Kidney (tissue), 14 donors: ENCODE data around the gene PIP4K2A. TPM values are rescaled to one million over a fixed set of nuclear protein-coding genes. Genes with fewer than 3 reads are reported as not detected.
"Not testable (repeated sequence)": the region's sequence is repeated elsewhere in the genome, so short reads cannot be mapped to it uniquely, and the experiment has no call there.

ENCODE experiments used
- DNase-seq, 5 donors: peaks; one replicate each; pipeline ENCODE4 v3.0.0-alpha.2; 2013 to 2020
- FAIRE-seq: peaks from 2 replicates; lab custom pipeline; 2012; peaks lifted over from hg19 to GRCh38; lab: Jason Lieb, UNC
- H3K27ac ChIP-seq, 2 donors: one replicate each; pipeline ENCODE4 v1.7.0; 2013; ENCODE audit warnings: low read depth in 2 of 2, low read length in 2 of 2, inconsistent platforms in 1 of 2
- H3K27me3 ChIP-seq: one replicate; pipeline ENCODE4 v1.7.1; 2013; ENCODE audit warnings: low read length, inconsistent platforms; ENCODE audit not compliant: control insufficient read depth, insufficient read depth
- H3K36me3 ChIP-seq, 3 donors: one replicate each; pipeline versions ENCODE4 v1.7.0 to v1.7.1; 2013; ENCODE audit warnings: low read length in 3 of 3, control low read depth in 1 of 3, inconsistent platforms in 1 of 3; ENCODE audit not compliant: insufficient read depth in 3 of 3, control insufficient read depth in 2 of 3
- H3K4me1 ChIP-seq, 3 donors: one replicate each; pipeline versions ENCODE4 v1.7.0 to v1.7.1; 2013; ENCODE audit warnings: low read length in 3 of 3, inconsistent platforms in 1 of 3, low read depth in 1 of 3; ENCODE audit not compliant: control insufficient read depth in 2 of 3, insufficient read depth in 2 of 3
- H3K4me3 ChIP-seq, 3 donors: one replicate each; pipeline versions ENCODE4 v1.7.0 to v1.8.1; 2013; ENCODE audit warnings: low read length in 3 of 3, control low read depth in 1 of 3, inconsistent platforms in 1 of 3
- H3K9ac ChIP-seq, 3 donors: one replicate each; pipeline versions ENCODE4 v1.7.0 to v1.7.1; 2013; ENCODE audit warnings: low read length in 3 of 3, control low read depth in 1 of 3, inconsistent platforms in 1 of 3
- H3K9me3 ChIP-seq, 3 donors: one replicate each; pipeline versions ENCODE4 v1.7.0 to v1.7.1; 2013; ENCODE audit warnings: low read length in 3 of 3, control low read depth in 1 of 3, inconsistent platforms in 1 of 3; ENCODE audit not compliant: control insufficient read depth in 2 of 3, insufficient read depth in 1 of 3
- intact Hi-C: fragments of 100-400 bp; cut with DNase I; formaldehyde crosslinking; loops from one replicate; pipeline ENCODE4 v1.11.1; 2022
- polyA plus RNA-seq: library from polyadenylated mRNA; stranded (reverse); fragments of 350-450 nt; fragmentation: Illumina TruSeq; extraction: RNeasy Lipid Tissue Mini Kit (QIAGEN cat#74804); gene quantifications from one replicate; pipeline ENCODE4 v1.2.3, GENCODE V29; 2014; ENCODE audit warnings: low read depth, low replicate concordance; ENCODE audit not compliant: insufficient read depth
- total RNA-seq: library from RNA; stranded (reverse); fragmentation: NEBNext Ultra II Directional; extraction: Animal tissue kit (Norgen Biotek cat#: 25700); gene quantifications from one replicate; pipeline ENCODE4 v1.2.1, GENCODE V29; 2021
- TF ChIP-seq, protein P1 (sequence below): IDR thresholded peaks from 3 replicates; pipeline ENCODE4 v1.5.1; 2012; ENCODE audit warnings: mild to moderate bottlenecking, moderate library complexity, borderline replicate concordance; ENCODE audit not compliant: insufficient read depth; ENCODE audit errors: extremely low read depth
- donor health status: control.
- donor health status: control.
- donor health status: control.
- donor health status: control.
- donor health status: control.
- donor health status: DM: yes; HTN: yes; CAD: no.
- donor health status: Normal renal cell carcinoma (clear cell type).

PIP4K2A gene
- total and polyA plus RNA-seq, 2 donors from 2014 or later: 12.2 to 54.6 TPM

- H3K9me3 ChIP-seq: no peaks in the 10 kb centered on the region
- H3K27ac ChIP-seq: no peak overlapping the region
- no peaks in the 10 kb centered on the region for H3K4me1 ChIP-seq
These were observed 212.5 kb downstream of the PIP4K2A start for GRCh38 chr10:22501863-22502262.

DNA sequence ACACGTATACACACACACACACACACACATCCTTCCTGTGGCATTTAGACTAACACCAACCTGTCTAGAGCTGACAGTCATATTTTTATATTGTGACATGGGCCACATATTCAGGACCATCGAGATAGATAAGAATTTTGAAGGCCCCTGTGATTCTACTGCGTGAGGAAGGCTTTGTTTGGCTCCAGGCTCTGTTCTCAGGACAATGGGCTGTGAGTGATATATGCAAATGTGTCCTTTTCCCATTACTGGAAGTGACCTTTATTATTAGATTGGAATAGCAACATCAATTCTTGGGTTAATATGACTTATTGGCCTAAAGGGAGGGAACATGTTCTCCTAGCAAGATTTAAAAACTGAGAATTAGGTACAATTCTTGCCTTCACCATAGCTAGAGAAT lies 213.0 kb downstream of the PIP4K2A start:
- no peaks in the 10 kb centered on the region for H3K27me3 ChIP-seq
- FAIRE-seq (no peak), DNase-seq (no peak)
- no peak overlapping the region for H3K27ac ChIP-seq
- H3K4me1 ChIP-seq: no peaks in the 10 kb centered on the region
- no peak overlapping the region for H3K9ac ChIP-seq
- H3K4me3 ChIP-seq: no peak overlapping the region
- H3K9me3 ChIP-seq: no peaks in the 10 kb centered on the region
- no peaks in the 10 kb centered on the region for H3K36me3 ChIP-seq
- TF ChIP-seq, protein P1, sequence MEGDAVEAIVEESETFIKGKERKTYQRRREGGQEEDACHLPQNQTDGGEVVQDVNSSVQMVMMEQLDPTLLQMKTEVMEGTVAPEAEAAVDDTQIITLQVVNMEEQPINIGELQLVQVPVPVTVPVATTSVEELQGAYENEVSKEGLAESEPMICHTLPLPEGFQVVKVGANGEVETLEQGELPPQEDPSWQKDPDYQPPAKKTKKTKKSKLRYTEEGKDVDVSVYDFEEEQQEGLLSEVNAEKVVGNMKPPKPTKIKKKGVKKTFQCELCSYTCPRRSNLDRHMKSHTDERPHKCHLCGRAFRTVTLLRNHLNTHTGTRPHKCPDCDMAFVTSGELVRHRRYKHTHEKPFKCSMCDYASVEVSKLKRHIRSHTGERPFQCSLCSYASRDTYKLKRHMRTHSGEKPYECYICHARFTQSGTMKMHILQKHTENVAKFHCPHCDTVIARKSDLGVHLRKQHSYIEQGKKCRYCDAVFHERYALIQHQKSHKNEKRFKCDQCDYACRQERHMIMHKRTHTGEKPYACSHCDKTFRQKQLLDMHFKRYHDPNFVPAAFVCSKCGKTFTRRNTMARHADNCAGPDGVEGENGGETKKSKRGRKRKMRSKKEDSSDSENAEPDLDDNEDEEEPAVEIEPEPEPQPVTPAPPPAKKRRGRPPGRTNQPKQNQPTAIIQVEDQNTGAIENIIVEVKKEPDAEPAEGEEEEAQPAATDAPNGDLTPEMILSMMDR: no peak
- intact Hi-C loops: no loop called here

More at GRCh38 chr10:22501863-22502262, 212.5 kb downstream of the PIP4K2A start:
- TF ChIP-seq, protein P1: no peak
- intact Hi-C loops: no loop called here
- FAIRE-seq (no peak), DNase-seq (no peak)
- Histone ChIP-seq H3K36me3 (no peaks in the 10 kb centered on the region), H3K9ac (no peak overlapping the region), H3K4me3 (no peak overlapping the region), H3K27me3 (no peaks in the 10 kb centered on the region)

- H3K9ac ChIP-seq: no peak overlapping the region
- peak in 2 of 5 donors; percentile 25 to 34 for DNase-seq
- no peak for FAIRE-seq
- H3K27ac ChIP-seq: no peak overlapping the region
- no peaks in the 10 kb centered on the region for H3K36me3 ChIP-seq
- H3K4me1 ChIP-seq: no peaks in the 10 kb centered on the region
- H3K4me3 ChIP-seq: no peak overlapping the region
- no peaks in the 10 kb centered on the region for H3K27me3 ChIP-seq
- H3K9me3 ChIP-seq: no peaks in the 10 kb centered on the region
- TF ChIP-seq, protein P1: no peak
- intact Hi-C loops: no loop called here
These were observed 213.6 kb downstream of the PIP4K2A start for GRCh38 chr10:22500656-22501340.

DNA sequence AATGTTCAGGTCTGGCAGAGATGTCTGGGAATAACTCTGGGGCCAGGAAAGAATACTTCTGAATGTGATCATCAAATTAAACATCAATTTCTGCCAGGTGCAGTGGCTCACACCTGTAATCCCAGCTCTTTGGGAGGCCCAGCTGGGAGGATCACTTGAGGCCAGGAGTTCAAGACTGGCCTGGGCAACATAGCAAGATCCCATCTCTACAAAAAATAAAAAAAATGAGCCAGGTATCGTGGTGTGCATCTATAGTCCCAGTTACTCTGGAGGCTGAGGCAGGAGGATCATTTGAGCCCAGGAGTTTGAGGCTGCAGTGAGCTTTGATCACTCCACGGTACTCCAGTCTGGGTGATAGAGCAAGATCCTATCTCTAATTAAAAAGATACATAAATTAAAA lies 214.4 kb downstream of the PIP4K2A start:
- H3K9ac ChIP-seq, H3K36me3 ChIP-seq, H3K9me3 ChIP-seq, DNase-seq, H3K27me3 ChIP-seq, intact Hi-C loops, H3K27ac ChIP-seq, FAIRE-seq, H3K4me3 ChIP-seq, H3K4me1 ChIP-seq: not testable (repeated sequence)
